GM12875 (cell line): Measurements from ENCODE around the gene TMEM214.

ENCODE experiments used
- H3K4me3 ChIP-seq: one replicate; pipeline ENCODE4 v1.5.1; 2011; ENCODE audit warnings: low read depth, low read length, control low read depth
- CTCF ChIP-seq: IDR thresholded peaks from 2 replicates; pipeline ENCODE4 v1.5.1; 2011; ENCODE audit warnings: low read depth, mild to moderate bottlenecking, control low read depth, inconsistent platforms, low read length, moderate library complexity, borderline replicate concordance; ENCODE audit not compliant: insufficient read depth

Gene TMEM214

GRCh38 chr2:27080140-27080469 is 47.3 kb downstream of the TMEM214 start:
- no peak for TF ChIP-seq CTCF
- no peak overlapping the region for H3K4me3 ChIP-seq

- no peak for TF ChIP-seq CTCF
- no peak overlapping the region for H3K4me3 ChIP-seq
Observed at GRCh38 chr2:27080603-27080936, 47.8 kb downstream of the TMEM214 start.

GRCh38 chr2:27081984-27082772 is 49.4 kb downstream of the TMEM214 start:
- no peak overlapping the region for H3K4me3 ChIP-seq
- TF ChIP-seq CTCF: no peak

- no peak overlapping the region for H3K4me3 ChIP-seq
- no peak for TF ChIP-seq CTCF
Observed at GRCh38 chr2:27082773-27083409, 50.1 kb downstream of the TMEM214 start.

GRCh38 chr2:27083410-27084296 is 50.9 kb downstream of the TMEM214 start:
- no peak for TF ChIP-seq CTCF
- H3K4me3 ChIP-seq: no peak overlapping the region

GRCh38 chr2:27084297-27085061 is 51.7 kb downstream of the TMEM214 start:
- no peak overlapping the region for H3K4me3 ChIP-seq
- no peak for TF ChIP-seq CTCF
